Stimulated activated CD4-positive, alpha-beta T cell treated with anti-CD3 and anti-CD28 coated beads, Interleukin-12 subunit alpha, Interleukin-12 subunit beta, amount 100 ng/mL, for 48 hours (primary cell): ENCODE measurements around the gene TK2.
A peak's percentile ranks its signal among the peaks of the same experiment; 100 is the strongest.

Experiments used
- DNase-seq, 3 donors: peaks; one replicate each; pipeline ENCODE4 v3.0.0-alpha.2; 2020; ENCODE audit warnings: low read depth in 2 of 3, low spot score in 1 of 3

The TK2 gene

GRCh38 chr16:66485376-66485775 is 64.5 kb downstream of the TK2 start:
- no peak for DNase-seq

DNA sequence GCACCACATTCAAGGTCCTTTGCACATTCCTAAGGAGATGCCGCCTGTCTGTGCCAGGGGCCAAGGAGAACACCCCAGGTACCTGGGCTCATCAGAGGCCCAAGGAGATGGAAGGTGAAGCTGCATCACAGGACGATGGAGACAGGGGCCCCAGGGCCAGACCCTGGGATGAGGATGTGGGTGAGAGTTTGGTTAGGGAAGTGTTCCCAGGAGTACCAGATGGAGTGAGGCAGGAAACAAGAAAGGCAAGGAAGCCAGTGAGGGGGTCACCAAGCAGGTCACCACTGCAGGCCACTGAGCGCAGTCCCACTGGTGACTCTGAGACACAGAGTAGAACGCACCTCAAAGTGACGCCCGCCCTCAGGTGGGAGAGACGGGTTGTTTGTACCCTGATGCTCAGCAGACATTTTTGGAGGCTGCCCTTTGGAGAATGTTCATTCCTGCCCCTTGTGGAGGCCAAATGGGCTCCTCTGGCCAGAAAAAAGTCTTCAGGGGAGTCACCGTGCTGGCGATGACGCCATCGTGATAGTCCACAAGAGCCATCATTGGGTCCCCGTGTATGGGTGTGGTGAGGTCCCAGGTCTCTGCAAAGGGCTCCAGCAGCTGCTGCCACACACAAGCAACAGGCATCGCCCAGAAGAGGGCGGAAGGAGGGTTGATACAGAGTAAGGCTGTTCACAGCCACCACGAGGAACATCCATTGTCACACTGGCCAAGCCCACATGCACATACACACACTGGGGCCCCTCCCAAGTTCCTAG is 65.3 kb downstream of the TK2 start:
- DNase-seq: no peak

DNA sequence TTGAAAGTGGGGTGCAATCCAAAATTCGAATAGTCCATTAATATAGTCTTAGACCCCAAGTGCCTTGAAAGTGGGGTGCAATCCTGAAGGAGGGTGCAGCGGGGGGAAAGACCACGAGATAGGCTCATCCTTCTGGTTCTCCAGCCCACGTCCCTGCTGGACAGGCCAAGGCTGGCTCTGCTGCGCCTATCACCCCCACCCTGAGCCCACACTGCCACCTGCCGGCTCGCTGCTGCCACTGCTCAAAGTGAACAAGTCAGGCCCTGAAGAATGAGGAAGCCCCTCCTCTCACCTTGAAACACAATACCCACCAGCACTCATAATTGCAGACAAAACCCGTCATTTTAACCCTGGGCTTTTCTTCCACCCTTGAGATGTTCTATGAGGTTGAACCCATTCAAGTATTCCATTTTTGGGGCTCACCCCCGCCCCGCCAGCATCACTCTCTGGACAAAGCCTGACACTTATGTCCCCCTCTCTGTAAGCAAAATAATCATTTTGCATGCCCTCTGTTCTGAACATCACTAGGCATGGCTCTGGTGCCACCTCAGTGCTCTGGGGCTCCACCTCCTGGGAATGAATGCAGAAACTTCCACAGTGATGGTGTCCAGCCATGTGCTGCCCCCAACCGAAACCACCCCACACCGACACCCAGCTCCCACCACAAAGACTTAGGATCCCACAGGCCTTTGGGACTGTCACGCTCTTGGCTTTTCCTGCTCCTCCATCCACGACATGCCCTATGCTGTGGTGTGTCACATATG is 66.1 kb downstream of the TK2 start:
- peak; percentile 61 to 72 (median 70) for DNase-seq

- DNase-seq: no peak
These were observed 68.0 kb downstream of the TK2 start for GRCh38 chr16:66481943-66482390.

- DNase-seq: no peak
These were observed 68.6 kb downstream of the TK2 start for GRCh38 chr16:66481081-66481942.

DNA sequence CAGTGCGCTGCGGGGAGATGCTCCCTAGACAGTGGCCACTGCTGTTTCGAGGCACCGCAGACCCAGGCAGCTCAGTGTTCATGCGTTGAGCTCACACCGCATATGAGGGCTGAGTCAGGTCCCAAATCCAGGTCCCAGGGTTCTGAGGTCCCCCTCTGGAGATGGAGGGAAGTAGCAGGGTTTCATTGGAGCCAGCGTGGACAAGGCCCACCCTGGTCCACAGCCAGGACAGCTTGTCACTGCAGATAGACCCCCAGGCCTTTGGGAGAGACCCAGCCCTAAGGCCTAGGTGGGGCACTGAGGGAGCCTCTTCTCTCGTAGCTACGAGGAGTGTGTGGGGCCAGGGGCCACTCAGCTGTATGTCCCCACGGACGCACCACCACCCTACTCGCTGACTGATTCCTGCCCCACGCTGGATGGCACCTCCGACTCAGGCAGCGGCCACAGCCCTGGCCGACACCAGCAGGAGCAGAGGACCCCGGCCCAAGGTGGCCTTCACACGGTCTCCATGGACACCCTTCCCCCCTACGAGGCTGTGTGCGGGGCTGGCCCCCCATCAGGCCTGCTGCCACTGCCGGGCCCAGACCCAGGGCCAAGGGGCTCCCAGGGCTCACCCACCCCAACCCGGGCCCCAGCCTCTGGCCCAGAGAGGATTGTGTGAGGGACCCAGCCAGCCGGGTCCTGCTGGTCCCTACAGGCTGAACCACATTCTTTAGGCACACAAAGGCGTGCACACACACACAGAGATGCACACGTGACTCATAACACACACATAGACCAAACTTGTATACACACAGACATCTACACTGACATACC is 69.4 kb downstream of the TK2 start:
- DNase-seq: no peak

GRCh38 chr16:66479661-66480264 is 70.2 kb downstream of the TK2 start:
- DNase-seq: no peak

DNA sequence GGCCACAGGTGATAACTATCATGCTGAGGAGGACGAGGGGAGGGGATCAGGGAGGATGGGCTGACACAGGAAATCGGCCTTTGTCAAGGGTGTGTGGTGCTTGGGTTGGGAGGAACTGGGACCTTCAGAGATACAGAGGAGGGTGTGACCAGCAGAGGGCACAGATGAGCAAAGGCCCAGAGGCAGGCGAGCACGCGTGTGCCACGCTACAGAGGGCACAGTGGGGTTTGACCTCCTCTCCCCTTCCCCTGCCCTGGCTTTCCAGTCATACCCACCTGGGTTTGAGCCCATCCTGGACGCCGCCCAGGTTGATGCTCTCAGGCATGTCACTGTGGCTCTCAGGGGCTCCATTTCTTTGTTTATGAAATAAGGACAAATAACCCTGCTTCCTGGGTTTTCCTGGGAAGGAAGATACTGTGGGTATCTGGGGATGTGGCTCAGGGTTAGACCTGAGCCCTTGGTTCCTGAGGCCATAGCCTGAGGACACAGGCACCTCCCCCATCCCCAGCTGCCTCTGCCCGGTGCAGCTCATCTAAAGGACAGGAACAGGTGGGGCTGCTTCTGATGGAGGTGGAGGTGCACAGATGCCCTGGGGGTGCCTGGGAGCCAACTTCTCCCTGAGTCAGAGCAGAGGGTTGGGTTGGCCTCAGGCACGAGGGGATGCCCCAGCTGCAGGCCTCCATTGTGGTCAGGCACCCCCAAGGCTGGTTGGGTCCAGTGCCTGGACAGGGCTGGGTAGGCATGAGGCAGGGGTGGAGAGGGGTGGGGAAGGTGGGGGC is 71.0 kb downstream of the TK2 start:
- DNase-seq: peak; percentile 77 to 79 (median 77)

DNA sequence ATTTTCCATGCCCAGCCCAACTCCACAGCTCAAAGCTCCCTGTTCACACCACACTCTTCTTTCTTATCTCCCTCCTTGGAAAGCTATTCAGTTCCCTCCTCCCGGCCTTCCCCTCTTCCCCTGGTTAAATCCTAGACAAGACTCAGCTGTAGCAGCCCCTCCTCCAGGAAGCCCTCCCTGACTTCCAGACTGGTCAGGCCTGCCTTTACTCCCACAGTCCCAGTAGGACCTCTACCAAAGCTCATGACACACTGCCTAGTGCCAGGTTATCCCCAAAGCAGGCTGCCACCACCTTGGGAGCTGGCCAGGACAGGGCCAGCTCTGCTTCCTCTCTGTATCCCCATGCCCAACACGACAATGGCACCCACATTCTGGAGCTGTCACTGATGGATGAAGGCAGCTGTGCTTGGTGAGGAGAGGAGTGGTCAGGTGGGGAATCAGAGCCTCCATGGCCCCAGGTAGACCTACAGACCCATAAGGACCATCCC is 72.8 kb downstream of the TK2 start:
- no peak for DNase-seq

DNA sequence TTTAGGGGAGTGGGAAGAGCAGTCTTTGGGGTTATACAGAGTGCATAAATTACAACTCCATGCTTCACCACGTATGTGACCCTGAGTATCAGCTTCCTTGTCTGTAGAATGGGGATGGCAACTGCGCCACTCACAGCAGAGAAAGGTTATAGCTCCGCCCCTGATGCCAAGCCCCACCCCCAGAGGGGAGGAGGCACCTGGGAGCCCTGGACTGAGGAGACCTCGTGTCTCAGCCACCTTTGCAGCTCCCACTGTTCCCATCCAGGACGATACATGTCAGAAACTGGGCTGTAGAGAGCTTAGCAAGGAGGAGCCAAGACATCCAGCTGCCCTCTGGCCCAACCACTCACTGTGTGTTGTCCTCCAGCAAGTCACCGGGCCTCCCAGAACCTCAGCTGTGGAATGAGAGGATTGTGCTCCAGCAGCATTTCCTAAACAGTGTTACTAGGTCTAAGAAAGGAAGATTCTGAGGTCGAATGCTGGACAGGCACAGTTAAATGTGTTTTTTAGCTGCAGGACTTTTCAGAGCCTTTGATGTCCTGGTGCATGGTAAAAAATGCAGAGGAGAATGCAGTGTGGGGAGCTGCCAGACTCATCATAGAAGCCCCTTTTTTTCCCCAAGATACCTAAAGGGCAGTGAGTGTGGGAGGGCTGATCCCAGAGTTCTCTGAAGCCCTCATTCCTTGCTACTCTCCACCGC is 73.4 kb downstream of the TK2 start:
- DNase-seq: peak; percentile 24 to 59 (median 47)

GRCh38 chr16:66475232-66475631 is 74.7 kb downstream of the TK2 start:
- no peak for DNase-seq

GRCh38 chr16:66474750-66475199 is 75.1 kb downstream of the TK2 start:
- DNase-seq: peak in 2 of 3 donors; percentile 40 to 46

DNA sequence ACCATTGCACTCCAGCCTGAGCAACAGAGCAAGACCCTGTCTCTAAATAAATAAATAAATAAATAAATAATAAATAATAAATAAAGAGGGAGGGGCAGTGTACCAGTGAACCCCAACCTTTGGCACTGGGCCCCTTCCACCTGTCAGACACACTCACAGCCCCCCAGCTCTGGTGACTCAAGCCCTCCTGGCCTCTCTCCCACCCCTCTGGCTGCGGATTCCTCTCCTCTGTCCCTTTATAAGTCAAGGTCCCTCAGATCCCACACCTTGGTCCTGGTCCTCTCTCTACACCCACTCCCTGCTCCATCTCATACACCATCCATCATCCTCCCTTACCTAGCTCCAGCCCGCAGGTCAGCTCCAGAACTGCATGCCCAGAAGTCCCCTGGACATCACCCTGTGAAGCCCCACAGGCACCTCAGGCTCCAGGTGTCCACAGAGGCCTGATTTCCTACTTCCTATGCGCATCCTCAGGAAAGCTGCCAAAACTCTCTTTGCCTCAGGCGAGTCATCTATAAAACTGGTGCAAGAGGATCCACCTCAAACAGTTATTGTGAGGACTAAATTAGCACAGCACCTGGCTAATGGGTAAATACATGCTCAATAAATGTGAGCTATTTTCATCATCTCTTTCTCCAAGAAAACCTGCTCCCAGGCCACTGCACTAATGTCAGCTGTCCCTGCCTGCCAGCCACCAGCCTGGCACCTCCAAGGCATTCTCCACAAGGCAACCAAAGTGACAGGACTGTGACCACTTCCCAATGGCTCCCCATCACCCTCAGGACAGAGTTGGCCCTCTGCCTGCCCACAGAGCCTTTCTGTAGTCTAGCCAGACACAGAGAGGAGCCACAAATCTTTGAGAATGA is 76.0 kb downstream of the TK2 start:
- DNase-seq: no peak

GRCh38 chr16:66473051-66473571 is 76.8 kb downstream of the TK2 start:
- DNase-seq: no peak

DNA sequence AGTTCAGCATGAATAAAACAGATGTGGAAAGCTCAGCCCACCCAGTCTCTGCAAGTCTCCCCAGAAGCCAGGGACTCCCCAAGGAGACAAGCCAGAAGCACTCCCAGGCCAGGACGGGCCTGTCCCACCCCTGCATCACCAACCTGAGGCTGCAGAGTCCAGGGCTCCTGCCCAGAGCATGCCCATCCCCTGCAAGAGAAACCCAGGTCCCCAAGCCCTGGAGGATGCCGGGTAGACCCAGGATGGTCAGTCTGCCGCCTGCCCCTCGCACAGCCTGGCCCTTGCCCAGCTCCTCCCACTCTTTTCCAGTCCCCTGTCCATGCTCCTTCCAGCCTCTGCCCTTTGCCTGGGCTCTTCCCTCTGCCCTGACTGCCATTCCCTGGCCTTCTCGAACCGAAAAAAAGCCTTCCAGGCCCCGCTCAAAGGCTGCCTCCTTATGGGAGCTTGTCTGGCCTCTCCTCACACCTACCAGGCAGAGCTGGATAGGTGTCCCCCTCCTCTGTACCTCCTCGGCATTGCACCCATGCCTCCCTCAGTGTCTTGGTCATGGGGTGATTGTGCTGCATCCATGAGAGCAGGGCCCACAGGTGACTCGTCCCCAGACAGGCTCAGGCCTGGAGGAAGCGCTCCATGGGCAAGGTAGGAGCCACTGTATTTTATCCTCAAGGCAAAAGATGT is 78.1 kb downstream of the TK2 start:
- DNase-seq: no peak

GRCh38 chr16:66471264-66471663 is 78.7 kb downstream of the TK2 start:
- no peak for DNase-seq

DNA sequence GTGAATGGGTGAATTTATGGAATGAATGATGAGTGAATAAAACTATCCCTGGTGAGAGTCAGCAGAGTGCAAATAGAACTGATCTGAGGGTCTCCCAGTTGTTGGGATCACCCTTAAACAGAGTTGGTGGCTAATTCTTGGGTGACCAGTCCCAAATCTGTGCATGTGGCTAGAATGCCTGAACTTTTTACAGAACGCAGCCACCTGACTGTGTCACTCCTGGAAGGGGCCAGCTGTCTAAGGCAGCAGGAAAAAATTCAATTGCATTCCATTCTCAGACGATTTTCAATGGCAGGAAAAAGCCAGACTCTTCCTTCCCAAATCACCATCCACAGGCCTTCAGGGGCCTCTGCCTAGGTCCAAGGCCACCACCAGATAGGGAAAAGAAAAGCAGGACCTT is 79.4 kb downstream of the TK2 start:
- no peak for DNase-seq
